Measurements from ENCODE around the gene SGCE. TPM values are rescaled to one million over a fixed set of nuclear protein-coding genes. Genes with fewer than 3 reads are reported as not detected.

The SGCE gene
- polyA plus RNA-seq, 1 donor = 119 TPM

DNA sequence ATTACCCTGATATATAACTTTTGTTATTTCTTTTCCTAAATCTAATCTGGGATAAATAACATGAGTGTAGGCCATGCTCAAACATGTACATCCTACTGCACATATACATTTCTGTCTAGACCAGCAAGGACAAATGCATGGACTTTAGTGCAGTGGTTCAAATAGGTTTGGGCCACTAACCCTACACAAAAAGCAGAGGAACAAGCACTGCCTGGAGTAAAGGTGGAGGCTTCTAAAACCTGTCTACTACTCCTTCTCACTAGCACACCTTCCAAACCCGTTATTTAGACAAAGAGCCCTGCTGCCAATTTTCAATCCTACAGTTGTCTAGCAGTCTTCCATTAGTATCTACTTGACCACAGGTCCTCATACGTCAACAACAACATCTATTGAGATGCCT is 34.8 kb downstream of the SGCE start:
- no peak for DNase-seq

- DNase-seq = peak; percentile 59
Observed at GRCh38 chr7:94620703-94621118, 35.2 kb downstream of the SGCE start.

- DNase-seq = no peak
Observed at GRCh38 chr7:94618126-94618525, 37.8 kb downstream of the SGCE start.

DNA sequence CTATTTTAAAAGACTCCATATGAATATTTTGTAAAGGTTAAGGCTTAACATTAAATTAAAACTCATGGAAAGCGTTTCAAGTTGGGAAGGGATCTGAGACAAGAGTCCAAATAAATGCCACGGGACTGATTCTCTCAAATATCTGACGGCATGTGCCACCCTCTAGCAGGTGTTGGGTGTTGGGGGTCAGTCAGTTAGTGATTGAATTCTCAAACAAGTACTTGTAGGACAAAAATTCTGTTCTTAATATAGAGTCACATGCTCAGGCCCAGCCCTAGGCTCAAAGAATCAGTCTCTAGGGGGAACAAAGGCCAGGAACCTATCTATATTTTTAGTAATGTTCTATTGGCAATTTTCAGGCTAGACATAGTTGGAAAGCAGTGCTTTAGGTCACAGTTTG is 39.1 kb downstream of the SGCE start:
- DNase-seq = no peak

DNA sequence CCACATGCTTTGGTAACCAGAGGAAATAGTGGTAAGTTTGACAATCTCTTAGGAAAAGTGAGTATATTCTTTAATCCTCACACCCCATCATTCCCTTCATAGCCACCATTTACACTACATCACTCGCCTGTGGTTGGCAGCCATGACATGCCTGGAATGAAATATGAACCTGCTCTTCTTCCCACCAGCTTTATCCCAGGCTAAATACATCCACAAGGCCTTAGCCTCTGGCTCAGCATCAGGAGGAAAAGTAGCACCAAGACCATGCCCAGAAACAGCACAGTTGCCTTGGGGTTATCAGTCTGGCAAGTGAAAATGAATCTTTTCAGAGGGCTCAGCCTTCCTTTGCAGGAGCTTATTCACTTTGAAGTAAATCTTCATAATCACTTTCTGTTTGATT is 40.3 kb downstream of the SGCE start:
- DNase-seq = no peak

DNA sequence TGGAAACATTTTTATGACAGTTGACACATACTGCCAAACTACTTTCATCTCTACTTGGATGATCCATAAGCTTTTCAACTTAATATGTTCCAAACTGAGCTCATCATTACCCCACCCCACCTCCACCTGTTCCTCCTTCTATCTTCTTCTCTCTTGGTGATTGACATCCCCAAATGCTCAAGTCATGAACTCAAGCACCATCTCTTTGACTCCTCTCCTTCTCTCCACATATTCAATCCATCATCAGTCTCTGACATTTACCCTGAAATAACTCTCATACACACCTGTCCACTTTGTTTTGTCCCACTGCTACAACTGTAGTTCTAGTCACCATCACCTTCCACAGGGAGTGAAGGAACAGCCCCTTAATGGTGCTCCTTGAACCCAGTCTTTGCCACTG is 43.3 kb downstream of the SGCE start:
- DNase-seq = no peak

DNA sequence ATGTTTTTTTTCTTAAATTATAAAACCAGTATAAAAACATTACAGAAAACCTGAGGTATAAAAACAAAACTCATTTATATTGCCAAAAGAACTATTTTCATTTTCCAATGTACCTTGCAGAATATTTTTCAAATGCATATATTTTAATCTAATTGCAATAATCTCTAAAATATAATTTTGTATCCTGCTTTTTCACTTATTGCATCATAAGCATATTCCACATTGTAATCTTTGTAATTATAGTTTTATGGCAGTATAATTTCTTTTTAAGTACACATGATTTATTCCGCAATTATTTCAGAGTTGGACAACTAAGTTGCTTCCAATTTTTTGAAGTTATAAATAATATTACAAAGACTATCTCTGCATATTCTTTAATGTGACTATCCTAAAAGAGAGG is 43.7 kb downstream of the SGCE start:
- DNase-seq = no peak

- no peak for DNase-seq
Observed at GRCh38 chr7:94609561-94609960, 46.4 kb downstream of the SGCE start.

DNA sequence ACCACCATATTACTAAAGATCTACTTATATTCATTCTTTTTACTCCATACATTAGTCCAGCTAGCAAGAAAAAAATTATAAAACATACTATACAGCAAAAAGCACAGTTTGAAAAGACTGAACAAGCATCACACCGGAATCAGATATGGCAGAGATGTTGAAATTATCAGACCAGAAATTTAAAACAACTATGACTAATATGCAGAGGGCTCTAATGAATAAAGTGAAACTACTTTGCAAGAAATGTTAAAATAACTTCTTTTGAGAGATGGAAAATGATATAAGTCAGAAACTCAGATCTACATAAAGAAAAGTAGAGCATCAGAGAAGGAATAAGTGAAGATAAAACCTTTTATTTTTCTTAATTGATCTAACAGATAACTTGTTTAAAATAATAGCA is 50.9 kb downstream of the SGCE start:
- no peak for DNase-seq

GRCh38 chr7:94602181-94602580 is 53.8 kb downstream of the SGCE start:
- no peak for DNase-seq

GRCh38 chr7:94600267-94600666 is 55.7 kb downstream of the SGCE start:
- DNase-seq = no peak

DNA sequence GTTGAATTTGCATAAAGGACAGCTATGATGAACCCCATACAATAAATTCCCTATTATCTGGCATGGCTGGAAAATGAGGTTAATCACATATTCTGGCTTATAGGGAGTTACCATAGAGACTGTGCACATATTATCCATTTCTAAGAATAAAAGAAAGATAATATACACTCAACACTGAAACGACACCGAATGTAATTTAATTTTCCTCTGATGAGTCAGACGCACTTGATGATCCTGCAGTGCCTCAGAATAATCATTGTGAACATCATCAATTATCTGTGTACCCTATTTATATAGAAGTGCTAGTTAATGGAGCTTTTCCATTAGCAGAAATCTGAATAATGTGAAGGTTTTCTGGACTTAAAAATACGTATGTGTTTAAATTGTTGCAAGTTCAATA is 60.2 kb downstream of the SGCE start:
- no peak for DNase-seq

DNA sequence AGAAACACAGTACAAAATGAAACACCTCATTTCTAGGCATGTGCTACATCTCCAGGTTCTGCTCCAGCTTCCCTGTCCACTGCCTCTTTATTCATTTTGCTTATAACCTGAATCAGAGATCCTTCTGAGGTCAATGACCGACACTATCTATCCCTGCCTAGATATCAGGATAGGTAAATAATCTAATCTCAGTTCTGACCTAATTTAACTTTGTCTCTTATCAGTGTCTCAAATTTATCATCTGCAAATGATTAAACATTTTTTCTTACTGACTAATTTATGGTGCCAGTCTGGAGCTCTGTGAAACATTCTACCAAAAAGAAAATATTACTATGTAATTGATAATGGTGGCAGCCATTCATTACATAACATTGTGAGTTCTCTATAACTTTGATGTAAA is 61.1 kb downstream of the SGCE start:
- DNase-seq = no peak

DNA sequence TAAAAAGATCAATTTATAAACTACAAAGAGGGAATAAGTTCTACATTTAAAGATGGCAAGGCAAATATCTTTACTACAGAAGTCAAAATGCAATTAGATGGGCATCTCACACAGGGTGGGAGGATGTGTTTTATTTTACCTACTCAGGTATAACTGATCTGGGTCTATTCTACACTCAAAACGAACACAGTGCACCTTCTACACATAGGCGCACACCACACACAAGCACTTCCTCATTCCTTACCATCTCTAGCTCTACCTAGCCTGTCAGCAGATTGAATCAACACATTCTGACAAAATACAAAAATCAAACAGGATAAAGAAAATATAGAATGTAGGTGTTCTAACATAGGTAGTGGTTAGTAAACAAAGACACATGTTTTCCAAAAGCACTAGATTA is 64.8 kb downstream of the SGCE start:
- DNase-seq = no peak

DNA sequence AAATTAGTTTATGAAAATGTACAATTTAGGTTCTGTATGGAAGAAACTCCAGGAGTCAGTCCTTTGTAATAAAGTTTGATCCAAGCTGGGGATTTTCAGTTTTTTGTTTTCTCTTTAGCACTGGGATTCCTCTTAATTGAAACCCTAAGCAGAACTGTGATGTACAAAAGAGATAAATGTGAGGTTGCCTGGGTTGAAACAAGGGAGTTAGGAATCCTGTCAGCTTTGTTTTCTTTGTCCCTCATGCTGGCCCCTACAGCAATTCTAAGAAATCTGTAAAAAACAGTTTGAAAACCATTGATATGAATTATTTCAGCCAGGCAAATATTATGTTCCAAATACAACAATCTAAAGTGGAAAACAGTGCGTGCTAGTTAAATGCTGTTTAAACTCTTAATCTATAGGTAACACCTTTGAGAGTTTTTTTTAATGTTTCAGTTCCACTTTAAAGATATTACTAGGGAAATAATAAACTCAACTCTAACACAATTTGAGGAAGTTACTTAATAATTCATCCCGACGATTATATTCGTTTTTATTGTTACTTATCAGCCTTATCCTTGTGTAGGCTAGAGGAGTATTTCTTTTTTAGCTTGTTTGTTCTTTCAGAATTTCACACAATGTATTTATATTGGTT is 65.3 kb downstream of the SGCE start:
- no peak for DNase-seq

DNA sequence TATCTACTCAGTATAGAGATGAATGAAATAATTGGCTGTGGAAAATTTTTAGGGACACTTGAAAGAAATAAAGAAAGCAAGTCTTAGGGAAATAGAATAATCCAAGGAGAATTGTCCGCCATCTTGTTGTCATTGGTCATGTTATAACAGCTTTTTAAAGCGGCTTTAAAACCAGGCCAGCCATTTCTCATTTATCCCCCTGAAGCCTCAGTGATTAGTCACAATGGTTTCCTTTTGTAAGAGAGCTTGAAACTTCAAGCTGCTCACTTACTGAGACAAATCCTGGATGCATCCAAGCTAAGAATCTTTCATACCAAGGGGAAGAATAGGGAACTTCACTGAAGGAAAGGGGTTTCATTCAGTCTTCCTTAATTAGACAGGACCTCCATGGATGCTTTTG is 67.9 kb downstream of the SGCE start:
- no peak for DNase-seq

- no peak for DNase-seq
Observed at GRCh38 chr7:94584113-94584512, 71.8 kb downstream of the SGCE start.

GRCh38 chr7:94580601-94581000 is 75.3 kb downstream of the SGCE start:
- no peak for DNase-seq

GRCh38 chr7:94579470-94579869 is 76.5 kb downstream of the SGCE start:
- no peak for DNase-seq

GRCh38 chr7:94578614-94579013 is 77.3 kb downstream of the SGCE start:
- DNase-seq = no peak

GRCh38 chr7:94577357-94577756 is 78.6 kb downstream of the SGCE start:
- DNase-seq = no peak

- no peak for DNase-seq
Observed at GRCh38 chr7:94576316-94576715, 79.6 kb downstream of the SGCE start.

GRCh38 chr7:94575646-94576045 is 80.3 kb downstream of the SGCE start:
- no peak for DNase-seq

DNA sequence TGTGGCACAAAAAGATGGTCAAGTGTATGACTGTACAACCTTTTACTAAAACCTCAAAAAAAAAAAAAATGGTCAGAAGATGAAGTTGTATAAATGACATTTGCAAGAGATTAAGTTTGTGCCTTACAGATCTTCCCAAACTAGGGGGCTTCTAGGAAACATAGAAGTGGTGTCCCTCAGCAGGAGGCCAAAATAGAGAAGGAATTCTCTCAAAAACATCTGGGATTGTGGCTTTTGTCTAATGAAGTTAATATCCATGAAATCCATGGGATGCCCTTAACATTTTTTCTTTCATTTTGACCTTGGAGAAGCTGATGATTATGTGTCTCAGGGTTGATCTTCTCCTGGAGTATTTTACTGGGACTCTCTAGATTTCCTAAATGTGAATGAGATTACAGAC is 84.1 kb downstream of the SGCE start:
- no peak for DNase-seq

DNA sequence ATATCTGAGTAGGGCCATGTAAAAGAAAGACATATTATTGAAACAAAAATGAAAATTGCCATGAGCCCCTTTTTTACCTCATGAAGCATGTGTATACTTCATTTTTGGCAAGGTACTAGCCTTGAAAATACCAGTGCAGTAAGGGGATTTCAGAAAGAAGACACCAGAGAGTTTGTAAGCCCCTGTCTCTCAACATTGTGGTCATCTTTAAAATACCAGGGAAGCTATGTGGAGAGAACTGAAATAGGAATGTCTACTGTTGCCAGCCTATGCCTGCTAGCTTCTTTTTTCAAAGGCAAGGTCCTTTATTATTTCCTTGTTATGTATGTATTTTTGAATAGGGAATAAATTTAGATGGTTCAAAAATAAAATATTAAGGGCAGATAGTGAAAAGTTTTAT is 88.5 kb downstream of the SGCE start:
- no peak for DNase-seq

All from hindlimb muscle (tissue), 1 donor.